Panc1 (cell line): ENCODE measurements around the gene ADAMTS9. TPM values are rescaled to one million over a fixed set of nuclear protein-coding genes. Genes with fewer than 3 reads are reported as not detected.

Experiments
- ATAC-seq: fragments of 200-7000 bp; cut with Tn5 transposase; 2 replicates; pipeline ENCODE4 v1.9.1; 2020; ENCODE audit warnings: mild to moderate bottlenecking, moderate library complexity
- BruUV-seq: library from RNA; stranded (reverse); fragments of 400-500 nt; replicated peaks from 2 replicates; lab custom pipeline; 2021; lab: Mats Ljungman, UMichigan
- CTCF ChIA-PET: fragments of 300-600 bp; sonication (Branson Sonifier 250); formaldehyde crosslinking; loops from one replicate; lab custom pipeline; 2022; ENCODE audit warnings: antibody characterized with exemption; lab: Charles Lee
- POLR2A ChIA-PET: fragments of 300-600 bp; sonication (Branson Sonifier 250); formaldehyde crosslinking; loops from one replicate; lab custom pipeline; 2022; ENCODE audit warnings: antibody characterized with exemption; lab: Charles Lee
- DNase-seq: peaks from one replicate; pipeline ENCODE4 v3.0.0-alpha.2; 2010; ENCODE audit warnings: low read depth, low spot score
- H3K27ac ChIP-seq: 2 replicates; pipeline ENCODE4 v1.5.1; 2011; ENCODE audit warnings: mild to moderate bottlenecking, low read length, inconsistent platforms
- H3K27me3 ChIP-seq: fragments of 200-500 bp; sonication (Bioruptor generic); 2 replicates; pipeline ENCODE4 v1.6.0; 2014; ENCODE audit warnings: low read length, inconsistent platforms; ENCODE audit not compliant: control insufficient read depth, insufficient read depth
- H3K36me3 ChIP-seq: fragments of 200-500 bp; sonication (Bioruptor generic); 2 replicates; pipeline ENCODE4 v1.5.1; 2014; ENCODE audit warnings: inconsistent platforms, mild to moderate bottlenecking, low read length, moderate library complexity; ENCODE audit not compliant: control insufficient read depth, insufficient read depth
- H3K4me1 ChIP-seq: 2 replicates; pipeline ENCODE4 v1.5.1; 2011; ENCODE audit warnings: inconsistent platforms, mild to moderate bottlenecking, low read length, moderate library complexity; ENCODE audit not compliant: control insufficient read depth, insufficient read depth
- H3K4me3 ChIP-seq, 2 experiments: 2 replicates each; pipeline ENCODE4 v1.5.1; 2011 to 2012; ENCODE audit warnings: low read depth in 2 of 2, low read length in 2 of 2, mild to moderate bottlenecking in 2 of 2, inconsistent platforms in 1 of 2, moderate library complexity in 1 of 2
- H3K9me3 ChIP-seq: fragments of 200-500 bp; sonication (Bioruptor generic); 2 replicates; pipeline ENCODE4 v1.5.1; 2014; ENCODE audit warnings: low read depth, mild to moderate bottlenecking, inconsistent platforms, low read length, moderate library complexity; ENCODE audit not compliant: control insufficient read depth, insufficient read depth
- CTCF ChIP-seq: fragments of 450-650 bp; IDR thresholded peaks from 2 replicates; pipeline ENCODE4 v1.5.1; 2017; ENCODE audit warnings: mild to moderate bottlenecking
- POLR2AphosphoS5 ChIP-seq: IDR thresholded peaks from 2 replicates; pipeline ENCODE4 v1.6.1; 2012; ENCODE audit warnings: mild to moderate bottlenecking, low read depth, low read length, moderate library complexity
- REST ChIP-seq, 2 experiments: IDR thresholded peaks; 2 replicates each; pipeline ENCODE4 v1.6.1; 2011 to 2012; ENCODE audit warnings: low read depth in 2 of 2, control low read depth in 1 of 2, low read length in 1 of 2, mild to moderate bottlenecking in 1 of 2, moderate library complexity in 1 of 2; ENCODE audit not compliant: insufficient read depth in 1 of 2
- SIN3A ChIP-seq: IDR thresholded peaks from 2 replicates; pipeline ENCODE4 v1.6.1; 2012; ENCODE audit warnings: low read depth, mild to moderate bottlenecking, low read length, moderate library complexity, borderline replicate concordance; ENCODE audit not compliant: insufficient read depth
- TCF7L2 ChIP-seq: IDR thresholded peaks from 2 replicates; pipeline ENCODE4 v1.6.1; 2011; ENCODE audit warnings: mild to moderate bottlenecking, low read depth, low read length, inconsistent platforms
- in situ Hi-C: cut with HindIII; loops from 2 replicates; pipeline ENCODE4 v1.10.0; 2016; ENCODE audit warnings: low sequenced_read_pairs, low pct_unique_long_range_greater_than_20kb
- intact Hi-C: fragments of 100-400 bp; cut with micrococcal nuclease; formaldehyde crosslinking; loops from one replicate; pipeline ENCODE4 v1.10.0; 2022; ENCODE audit not compliant: unreplicated experiment
- total RNA-seq: library from RNA; stranded (reverse); gene quantifications from one replicate; pipeline ENCODE4 v1.2.1, GENCODE V29; 2021; ENCODE audit not compliant: unreplicated experiment

The ADAMTS9 gene
- total RNA-seq, 1 experiment from 2014 or later: 0.05 TPM

GRCh38 chr3:64607032-64607551 lies 80.7 kb downstream of the ADAMTS9 start:
- BruUV-seq: no TSS peak
- Histone ChIP-seq H3K9me3 (no peaks in the 10 kb centered on the region), H3K27me3 (no peaks in the 10 kb centered on the region), H3K4me3 (no peak overlapping the region), H3K36me3 (no peaks in the 10 kb centered on the region), H3K4me1 (no peaks in the 10 kb centered on the region), H3K27ac (no peak overlapping the region)
- in situ Hi-C loops: no loop called here
- DNase-seq (no peak), ATAC-seq (no peak)
- CTCF ChIA-PET: no interaction called here
- intact Hi-C loops: no loop called here
- TF ChIP-seq POLR2AphosphoS5 (no peak), CTCF (no peak), TCF7L2 (no peak), REST (IDR thresholded peaks at IDR 0.05; ENCODE audit: insufficient read depth in 1 of 2, low read depth in 2 of 2, low read length in 1 of 2) (no peak), SIN3A (no peak)
- POLR2A ChIA-PET: no interaction called here

- BruUV-seq: no TSS peak
- Histone ChIP-seq H3K4me3 (no peak overlapping the region), H3K36me3 (no peaks in the 10 kb centered on the region), H3K4me1 (no peaks in the 10 kb centered on the region), H3K27ac (no peak overlapping the region), H3K9me3 (no peaks in the 10 kb centered on the region), H3K27me3 (no peaks in the 10 kb centered on the region)
- ChIA-PET CTCF (no interaction called here), POLR2A (no interaction called here)
- intact Hi-C loops: no loop called here
- TF ChIP-seq REST (IDR thresholded peaks at IDR 0.05; ENCODE audit: insufficient read depth in 1 of 2, low read depth in 2 of 2, low read length in 1 of 2) (no peak), SIN3A (no peak), POLR2AphosphoS5 (no peak), TCF7L2 (no peak), CTCF (no peak)
- no peak for ATAC-seq
- in situ Hi-C loops: no loop called here
- no peak for DNase-seq
These were observed 83.5 kb downstream of the ADAMTS9 start for GRCh38 chr3:64604313-64604712.
